ENCODE measurements around the gene ZNF429. TPM values are rescaled to one million over a fixed set of nuclear protein-coding genes. Genes with fewer than 3 reads are reported as not detected.
A peak's percentile ranks its signal among the peaks of the same experiment; 100 is the strongest.

ZNF429 gene
- total RNA-seq, 4 donors from 2014 or later: 3.4 to 11.1 (median 7.4) TPM

- H3K27me3 ChIP-seq: peaks cover 0 to 7% (median 0%) of the 10 kb centered on the region in 3 donors
- H3K9me3 ChIP-seq: no peaks in the 10 kb centered on the region
- DNase-seq (no peak), ATAC-seq (no peak)
- H3K27ac ChIP-seq: peak overlapping the region in 3 of 4 donors; percentile 72 to 83 (median 78)
- TF ChIP-seq CTCF (IDR thresholded peaks at IDR 0.05 in 4 of 5, conservative IDR thresholded peaks at IDR 0.05 in 1 of 5): no peak
- no peak for TF ChIP-seq POLR2A (IDR thresholded peaks at IDR 0.05)
- intact Hi-C loops (cut with DNase I; ENCODE audit: low total_unique reads): no loop called here
- in situ Hi-C loops (cut with MboI; ENCODE audit: low sequenced_read_pairs in 4 of 4): no loop called here
- no peaks in the 10 kb centered on the region for H3K36me3 ChIP-seq
- H3K4me3 ChIP-seq: peak overlapping the region in 3 of 4 donors; percentile 1 to 73 (median 52)
- no peaks in the 10 kb centered on the region for H3K4me1 ChIP-seq
These were observed 80.0 kb downstream of the ZNF429 start for GRCh38 chr19:21585281-21585890.

- intact Hi-C loops (cut with DNase I; ENCODE audit: low total_unique reads) (no loop called here), in situ Hi-C loops (cut with MboI; ENCODE audit: low sequenced_read_pairs in 4 of 4) (no loop called here)
- Histone ChIP-seq H3K9me3 (no peaks in the 10 kb centered on the region), H3K36me3 (no peaks in the 10 kb centered on the region), H3K27me3 (peaks cover 0 to 7% (median 0%) of the 10 kb centered on the region in 3 donors), H3K27ac (peak overlapping the region in 3 of 4 donors; percentile 72 to 83 (median 78)), H3K4me1 (no peaks in the 10 kb centered on the region), H3K4me3 (peak overlapping the region; percentile 48 to 73 (median 58))
- DNase-seq (no peak), ATAC-seq (peak in 1 of 2 donors; percentile 25)
- TF ChIP-seq POLR2A (IDR thresholded peaks at IDR 0.05): no peak
- TF ChIP-seq CTCF (IDR thresholded peaks at IDR 0.05 in 4 of 5, conservative IDR thresholded peaks at IDR 0.05 in 1 of 5): no peak
These were observed 81.1 kb downstream of the ZNF429 start for GRCh38 chr19:21586311-21587116.

- Histone ChIP-seq H3K36me3 (no peaks in the 10 kb centered on the region), H3K4me1 (no peaks in the 10 kb centered on the region), H3K4me3 (peak overlapping the region; percentile 48 to 73 (median 58)), H3K9me3 (no peaks in the 10 kb centered on the region), H3K27me3 (peaks cover 0 to 7% (median 0%) of the 10 kb centered on the region in 3 donors), H3K27ac (peak overlapping the region in 3 of 4 donors; percentile 72 to 83 (median 78))
- in situ Hi-C loops (cut with MboI; ENCODE audit: low sequenced_read_pairs in 4 of 4): no loop called here
- DNase-seq (no peak), ATAC-seq (peak in 1 of 2 donors; percentile 23)
- intact Hi-C loops (cut with DNase I; ENCODE audit: low total_unique reads): no loop called here
- TF ChIP-seq CTCF (IDR thresholded peaks at IDR 0.05 in 4 of 5, conservative IDR thresholded peaks at IDR 0.05 in 1 of 5) (no peak), POLR2A (IDR thresholded peaks at IDR 0.05) (peak in 1 of 2 donors; percentile 60)
These were observed 81.7 kb downstream of the ZNF429 start for GRCh38 chr19:21587117-21587461.

- ATAC-seq (peak in 1 of 2 donors; percentile 17), DNase-seq (no peak)
- in situ Hi-C loops (cut with MboI; ENCODE audit: low sequenced_read_pairs in 4 of 4) (no loop called here), intact Hi-C loops (cut with DNase I; ENCODE audit: low total_unique reads) (no loop called here)
- Histone ChIP-seq H3K27me3 (peaks cover 0 to 7% (median 0%) of the 10 kb centered on the region in 3 donors), H3K36me3 (no peaks in the 10 kb centered on the region), H3K9me3 (no peaks in the 10 kb centered on the region), H3K27ac (peak overlapping the region in 3 of 4 donors; percentile 72 to 83 (median 78)), H3K4me3 (peak overlapping the region in 3 of 4 donors; percentile 52 to 73 (median 65)), H3K4me1 (no peaks in the 10 kb centered on the region)
- TF ChIP-seq POLR2A (IDR thresholded peaks at IDR 0.05) (no peak), CTCF (IDR thresholded peaks at IDR 0.05 in 4 of 5, conservative IDR thresholded peaks at IDR 0.05 in 1 of 5) (no peak)
These were observed 82.1 kb downstream of the ZNF429 start for GRCh38 chr19:21587549-21587948.

Data from gastrocnemius medialis (tissue), 4 donors.